Fibroblast of lung (primary cell): ENCODE results near the gene KL. TPM values are rescaled to one million over a fixed set of nuclear protein-coding genes. Genes with fewer than 3 reads are reported as not detected.

ENCODE experiments used
- DNase-seq, 2 donors: peaks; one replicate each; pipeline versions ENCODE4 v3.0.0 to v3.0.0-alpha.2; 2010; ENCODE audit warnings: low read depth in 2 of 2
- H2AFZ ChIP-seq: 2 replicates; pipeline ENCODE4 v1.5.1; 2012; ENCODE audit warnings: low read length, control low read depth, inconsistent platforms
- H3K27ac ChIP-seq: 2 replicates; pipeline ENCODE4 v1.5.1; 2011; ENCODE audit warnings: low read length, control low read depth; ENCODE audit not compliant: insufficient read depth
- H3K27me3 ChIP-seq: 2 replicates; pipeline ENCODE4 v1.5.1; 2011; ENCODE audit warnings: mild to moderate bottlenecking, low read length; ENCODE audit not compliant: control insufficient read depth, insufficient read depth
- H3K36me3 ChIP-seq: 2 replicates; pipeline ENCODE4 v1.5.1; 2011; ENCODE audit warnings: low read length; ENCODE audit not compliant: control insufficient read depth, insufficient read depth
- H3K4me1 ChIP-seq: 2 replicates; pipeline ENCODE4 v1.5.1; 2011; ENCODE audit warnings: low read length; ENCODE audit not compliant: control insufficient read depth, insufficient read depth; ENCODE audit errors: extremely low read depth
- H3K4me2 ChIP-seq: 2 replicates; pipeline ENCODE4 v1.5.1; 2011; ENCODE audit warnings: low read length, control low read depth; ENCODE audit not compliant: insufficient read depth; ENCODE audit errors: extremely low read depth
- H3K4me3 ChIP-seq, 4 experiments: fragments of 200-600 bp in 1 of 4; sonication (generic) in 1 of 4; replicated peaks in 1 of 4; 2 replicates each; pipeline ENCODE4 v1.5.1; 2011 to 2016; ENCODE audit warnings: low read length in 4 of 4, low read depth in 3 of 4, mild to moderate bottlenecking in 3 of 4, control low read depth in 2 of 4, inconsistent platforms in 1 of 4, mixed read lengths in 1 of 4; ENCODE audit not compliant: insufficient read depth in 1 of 4; ENCODE audit errors: control extremely low read depth in 1 of 4
- H3K79me2 ChIP-seq: 2 replicates; pipeline ENCODE4 v1.5.1; 2012; ENCODE audit warnings: mild to moderate bottlenecking, low read length, inconsistent platforms; ENCODE audit not compliant: control insufficient read depth, insufficient read depth
- H3K9ac ChIP-seq: 2 replicates; pipeline ENCODE4 v1.5.1; 2011; ENCODE audit warnings: mild to moderate bottlenecking, low read length, control low read depth; ENCODE audit not compliant: insufficient read depth
- H3K9me3 ChIP-seq: 2 replicates; pipeline ENCODE4 v1.5.1; 2012; ENCODE audit warnings: low read depth, low read length; ENCODE audit not compliant: control insufficient read depth, insufficient read depth
- H4K20me1 ChIP-seq: 2 replicates; pipeline ENCODE4 v1.5.1; 2011; ENCODE audit warnings: low read length; ENCODE audit not compliant: control insufficient read depth, insufficient read depth; ENCODE audit errors: extremely low read depth
- EZH2 ChIP-seq: IDR thresholded peaks from 2 replicates; pipeline ENCODE4 v1.5.1; 2012; ENCODE audit warnings: low read length, control low read depth, mild to moderate bottlenecking; ENCODE audit errors: missing control alignments
- polyA plus RNA-seq, 2 donors: library from polyadenylated mRNA; depleted of rRNA in 1 of 2; stranded (reverse) in 1 of 2; unstranded in 1 of 2; fragments of >200 nt; gene quantifications; 2 replicates each; pipeline ENCODE4 v1.2.1, GENCODE V29; 2011 to 2012; ENCODE audit warnings: missing spikeins in 1 of 2
- total RNA-seq: library from RNA; depleted of rRNA; stranded (reverse); fragments of >200 nt; gene quantifications from 2 replicates; pipeline ENCODE4 v1.2.1, GENCODE V29; 2014
- TF ChIP-seq, protein P1 (sequence below), 2 donors: IDR thresholded peaks in 1 of 2; conservative IDR thresholded peaks in 1 of 2; 1 replicate in 1 of 2; 2 replicates in 1 of 2; pipeline ENCODE4 v1.5.1; 2011 to 2012; ENCODE audit warnings: low read length in 2 of 2, control low read depth in 1 of 2, inconsistent platforms in 1 of 2, low read depth in 1 of 2, mild to moderate bottlenecking in 1 of 2

Gene KL
- total and polyA plus RNA-seq, 2 donors (not counting 1 experiment from before 2014, with no cell fraction given), result 0.17 TPM; not detected in 1

DNA sequence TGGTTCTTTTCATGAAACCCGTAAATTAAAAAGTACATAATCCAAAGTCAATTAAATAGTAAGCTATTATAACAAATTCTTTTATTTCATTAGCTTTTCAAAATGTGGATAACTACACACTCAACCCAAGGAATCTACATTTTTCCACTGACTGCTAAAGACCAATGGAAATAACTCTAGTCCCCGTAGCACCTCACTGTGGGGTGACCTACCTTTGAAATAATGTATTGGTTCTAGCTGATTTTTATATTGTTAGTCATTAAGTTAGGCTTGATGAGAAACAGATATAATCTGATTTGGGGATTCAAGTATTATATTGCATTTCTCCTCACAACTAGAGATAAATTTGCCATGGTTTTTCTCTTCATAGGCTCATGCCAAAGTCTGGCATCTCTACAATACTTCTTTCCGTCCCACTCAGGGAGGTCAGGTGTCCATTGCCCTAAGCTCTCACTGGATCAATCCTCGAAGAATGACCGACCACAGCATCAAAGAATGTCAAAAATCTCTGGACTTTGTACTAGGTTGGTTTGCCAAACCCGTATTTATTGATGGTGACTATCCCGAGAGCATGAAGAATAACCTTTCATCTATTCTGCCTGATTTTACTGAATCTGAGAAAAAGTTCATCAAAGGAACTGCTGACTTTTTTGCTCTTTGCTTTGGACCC, 37.3 kb downstream of the KL start:
- Histone ChIP-seq H3K9ac (no peak overlapping the region), H3K9me3 (no peaks in the 10 kb centered on the region), H4K20me1 (no peaks in the 10 kb centered on the region), H3K79me2 (no peaks in the 10 kb centered on the region), H3K4me2 (no peak overlapping the region), H3K36me3 (no peaks in the 10 kb centered on the region), H3K4me1 (no peaks in the 10 kb centered on the region), H3K4me3 (no peak overlapping the region), H2AFZ (no peak overlapping the region), H3K27me3 (no peaks in the 10 kb centered on the region), H3K27ac (no peak overlapping the region)
- DNase-seq, result peak in 1 of 2 donors; percentile 81
- TF ChIP-seq, protein P1, sequence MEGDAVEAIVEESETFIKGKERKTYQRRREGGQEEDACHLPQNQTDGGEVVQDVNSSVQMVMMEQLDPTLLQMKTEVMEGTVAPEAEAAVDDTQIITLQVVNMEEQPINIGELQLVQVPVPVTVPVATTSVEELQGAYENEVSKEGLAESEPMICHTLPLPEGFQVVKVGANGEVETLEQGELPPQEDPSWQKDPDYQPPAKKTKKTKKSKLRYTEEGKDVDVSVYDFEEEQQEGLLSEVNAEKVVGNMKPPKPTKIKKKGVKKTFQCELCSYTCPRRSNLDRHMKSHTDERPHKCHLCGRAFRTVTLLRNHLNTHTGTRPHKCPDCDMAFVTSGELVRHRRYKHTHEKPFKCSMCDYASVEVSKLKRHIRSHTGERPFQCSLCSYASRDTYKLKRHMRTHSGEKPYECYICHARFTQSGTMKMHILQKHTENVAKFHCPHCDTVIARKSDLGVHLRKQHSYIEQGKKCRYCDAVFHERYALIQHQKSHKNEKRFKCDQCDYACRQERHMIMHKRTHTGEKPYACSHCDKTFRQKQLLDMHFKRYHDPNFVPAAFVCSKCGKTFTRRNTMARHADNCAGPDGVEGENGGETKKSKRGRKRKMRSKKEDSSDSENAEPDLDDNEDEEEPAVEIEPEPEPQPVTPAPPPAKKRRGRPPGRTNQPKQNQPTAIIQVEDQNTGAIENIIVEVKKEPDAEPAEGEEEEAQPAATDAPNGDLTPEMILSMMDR (conservative IDR thresholded peaks at IDR 0.05 in 1 of 2, IDR thresholded peaks at IDR 0.05 in 1 of 2; ENCODE audit: low read depth in 1 of 2, low read length in 2 of 2), result no peak
- no peak for TF ChIP-seq EZH2

DNA sequence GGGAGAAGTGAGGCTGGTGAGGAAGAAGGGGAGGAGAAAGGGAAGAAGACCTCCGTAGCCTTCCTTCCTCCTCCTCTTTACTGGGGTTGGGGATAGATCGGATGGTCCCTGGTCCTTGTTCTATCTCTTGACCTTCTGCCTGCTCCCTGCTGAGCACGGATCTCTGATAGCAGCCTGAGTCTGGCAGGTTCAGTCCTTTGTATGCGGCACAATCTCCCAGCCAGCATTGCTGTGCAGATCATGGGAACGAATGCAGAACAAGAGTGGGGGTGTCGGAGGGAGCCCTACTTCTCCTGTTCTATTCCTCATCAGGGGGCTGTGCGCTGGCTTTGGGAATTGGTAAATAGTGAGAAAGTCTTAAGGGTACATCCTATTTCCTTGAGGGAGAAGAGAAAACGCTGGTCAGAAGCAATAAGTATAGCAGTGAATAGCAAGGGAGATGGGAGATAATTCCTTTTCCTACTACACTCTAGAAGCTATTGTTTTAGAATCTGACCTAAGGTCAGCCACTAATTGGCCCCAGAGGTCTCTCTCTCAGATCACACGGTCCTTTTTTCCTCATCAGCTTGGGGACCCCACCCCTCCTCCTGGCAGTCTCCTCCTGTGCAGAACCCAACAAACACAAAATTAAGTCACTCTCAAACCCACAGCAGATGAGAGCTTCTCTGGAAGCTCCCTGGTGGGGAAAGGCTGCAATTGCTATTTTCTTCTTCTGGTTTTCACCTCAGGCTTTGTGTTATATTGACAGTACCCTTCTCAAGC, 41.0 kb downstream of the KL start:
- Histone ChIP-seq H3K9me3 (no peaks in the 10 kb centered on the region), H3K4me2 (no peak overlapping the region), H3K9ac (no peak overlapping the region), H3K4me1 (no peaks in the 10 kb centered on the region), H2AFZ (no peak overlapping the region), H4K20me1 (no peaks in the 10 kb centered on the region), H3K27ac (no peak overlapping the region), H3K79me2 (no peaks in the 10 kb centered on the region), H3K4me3 (no peak overlapping the region), H3K27me3 (no peaks in the 10 kb centered on the region), H3K36me3 (no peaks in the 10 kb centered on the region)
- no peak for TF ChIP-seq EZH2
- TF ChIP-seq, protein P1 (conservative IDR thresholded peaks at IDR 0.05 in 1 of 2, IDR thresholded peaks at IDR 0.05 in 1 of 2; ENCODE audit: low read depth in 1 of 2, low read length in 2 of 2), result peak; percentile 47 to 57
- DNase-seq, result no peak

DNA sequence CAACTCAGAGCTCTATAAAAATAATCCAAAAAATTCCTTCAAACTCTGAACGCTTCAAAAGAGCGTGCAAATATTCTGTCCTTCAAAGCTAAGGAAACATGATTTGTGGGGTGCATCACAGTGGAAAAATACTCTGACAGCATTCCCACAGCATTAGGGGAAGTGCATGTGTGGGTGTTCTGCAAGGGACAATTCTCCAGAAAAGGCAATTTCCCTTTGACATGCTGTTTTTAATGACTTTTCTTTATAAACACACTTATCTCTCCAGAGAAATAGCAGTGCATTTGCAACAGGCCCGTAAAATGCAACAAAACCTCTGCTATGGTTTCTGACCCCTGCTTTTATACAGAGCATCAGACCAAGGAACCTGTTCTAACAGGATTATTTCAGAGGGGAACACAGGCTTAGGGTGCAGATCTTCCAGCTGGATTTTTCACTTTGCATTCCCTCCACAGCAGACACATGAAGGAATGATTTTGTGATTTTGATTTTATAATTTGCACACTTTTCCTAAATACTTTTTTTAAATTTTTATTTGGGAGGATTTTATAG, 42.6 kb downstream of the KL start:
- no peaks in the 10 kb centered on the region for H3K9me3 ChIP-seq
- no peak overlapping the region for H2AFZ ChIP-seq
- H3K36me3 ChIP-seq, result no peaks in the 10 kb centered on the region
- DNase-seq, result no peak
- no peak overlapping the region for H3K4me3 ChIP-seq
- no peak overlapping the region for H3K4me2 ChIP-seq
- no peaks in the 10 kb centered on the region for H4K20me1 ChIP-seq
- H3K27me3 ChIP-seq, result no peaks in the 10 kb centered on the region
- TF ChIP-seq, protein P1 (conservative IDR thresholded peaks at IDR 0.05 in 1 of 2, IDR thresholded peaks at IDR 0.05 in 1 of 2; ENCODE audit: low read depth in 1 of 2, low read length in 2 of 2), result no peak
- TF ChIP-seq EZH2, result no peak
- no peak overlapping the region for H3K9ac ChIP-seq
- H3K4me1 ChIP-seq, result no peaks in the 10 kb centered on the region
- H3K79me2 ChIP-seq, result no peaks in the 10 kb centered on the region
- H3K27ac ChIP-seq, result no peak overlapping the region
